ENCODE results near the gene TMEM144. TPM values are rescaled to one million over a fixed set of nuclear protein-coding genes. Genes with fewer than 3 reads are reported as not detected.
A peak's percentile ranks its signal among the peaks of the same experiment; 100 is the strongest.

Gene TMEM144
- total and polyA plus RNA-seq, 8 donors, result 4.6 to 16.8 (median 6.4) TPM

DNA sequence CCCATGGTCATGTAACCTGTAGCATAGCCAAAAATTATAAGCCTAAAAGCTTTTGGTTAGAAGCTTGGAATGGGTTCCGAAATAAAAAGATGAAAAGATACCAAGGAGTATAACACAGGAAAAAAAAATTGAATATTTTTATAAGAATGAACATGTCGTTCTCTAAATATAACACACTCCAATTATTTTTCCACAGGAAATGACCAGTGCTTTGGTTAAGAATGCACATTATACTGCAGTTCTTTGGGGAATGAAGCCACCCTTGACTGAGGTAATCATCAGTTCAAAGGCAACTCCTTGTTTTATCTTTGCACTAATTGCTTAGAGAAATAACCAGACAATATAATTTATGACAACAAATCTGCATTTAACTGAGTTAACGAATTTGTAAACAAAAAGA lies 30.8 kb upstream of the TMEM144 start:
- Histone ChIP-seq H3K4me1 (peaks cover 0 to 5% of the 10 kb centered on the region in 2 donors), H3K36me3 (no peaks in the 10 kb centered on the region), H3K9me3 (no peaks in the 10 kb centered on the region), H3K27me3 (no peaks in the 10 kb centered on the region), H3K27ac (no peak overlapping the region), H3K4me3 (no peak overlapping the region)
- TF ChIP-seq, protein P1, sequence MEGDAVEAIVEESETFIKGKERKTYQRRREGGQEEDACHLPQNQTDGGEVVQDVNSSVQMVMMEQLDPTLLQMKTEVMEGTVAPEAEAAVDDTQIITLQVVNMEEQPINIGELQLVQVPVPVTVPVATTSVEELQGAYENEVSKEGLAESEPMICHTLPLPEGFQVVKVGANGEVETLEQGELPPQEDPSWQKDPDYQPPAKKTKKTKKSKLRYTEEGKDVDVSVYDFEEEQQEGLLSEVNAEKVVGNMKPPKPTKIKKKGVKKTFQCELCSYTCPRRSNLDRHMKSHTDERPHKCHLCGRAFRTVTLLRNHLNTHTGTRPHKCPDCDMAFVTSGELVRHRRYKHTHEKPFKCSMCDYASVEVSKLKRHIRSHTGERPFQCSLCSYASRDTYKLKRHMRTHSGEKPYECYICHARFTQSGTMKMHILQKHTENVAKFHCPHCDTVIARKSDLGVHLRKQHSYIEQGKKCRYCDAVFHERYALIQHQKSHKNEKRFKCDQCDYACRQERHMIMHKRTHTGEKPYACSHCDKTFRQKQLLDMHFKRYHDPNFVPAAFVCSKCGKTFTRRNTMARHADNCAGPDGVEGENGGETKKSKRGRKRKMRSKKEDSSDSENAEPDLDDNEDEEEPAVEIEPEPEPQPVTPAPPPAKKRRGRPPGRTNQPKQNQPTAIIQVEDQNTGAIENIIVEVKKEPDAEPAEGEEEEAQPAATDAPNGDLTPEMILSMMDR (IDR thresholded peaks at IDR 0.05), result no peak
- no peak for DNase-seq
- intact Hi-C loops (cut with DNase I), result no loop called here
- no peak for ATAC-seq

DNA sequence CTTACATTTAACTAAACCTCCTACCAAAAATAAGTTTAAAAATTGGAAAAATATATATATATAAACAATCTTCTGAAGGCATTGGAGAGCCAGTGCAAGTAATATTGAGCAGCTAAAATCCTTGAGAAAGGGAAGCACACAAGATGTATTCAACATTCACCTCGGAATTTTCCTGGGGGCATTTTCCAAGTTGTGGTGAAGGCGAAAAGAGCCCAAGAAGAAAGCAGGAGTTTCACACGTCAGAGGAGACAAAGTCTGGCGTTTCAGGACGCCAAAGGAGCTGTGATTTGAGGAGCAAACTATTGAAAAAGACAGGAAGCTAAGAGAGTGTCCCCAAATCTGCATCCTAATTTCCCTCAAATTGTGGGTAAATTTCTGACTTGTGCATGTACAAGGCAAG lies 28.4 kb upstream of the TMEM144 start:
- H3K9me3 ChIP-seq, result no peaks in the 10 kb centered on the region
- peaks cover 0 to 3% of the 10 kb centered on the region in 2 donors for H3K4me1 ChIP-seq
- no peak for ATAC-seq
- intact Hi-C loops (cut with DNase I), result no loop called here
- H3K27ac ChIP-seq, result no peak overlapping the region
- no peak for DNase-seq
- no peaks in the 10 kb centered on the region for H3K27me3 ChIP-seq
- no peaks in the 10 kb centered on the region for H3K36me3 ChIP-seq
- H3K4me3 ChIP-seq, result no peak overlapping the region
- TF ChIP-seq, protein P1 (IDR thresholded peaks at IDR 0.05), result no peak

DNA sequence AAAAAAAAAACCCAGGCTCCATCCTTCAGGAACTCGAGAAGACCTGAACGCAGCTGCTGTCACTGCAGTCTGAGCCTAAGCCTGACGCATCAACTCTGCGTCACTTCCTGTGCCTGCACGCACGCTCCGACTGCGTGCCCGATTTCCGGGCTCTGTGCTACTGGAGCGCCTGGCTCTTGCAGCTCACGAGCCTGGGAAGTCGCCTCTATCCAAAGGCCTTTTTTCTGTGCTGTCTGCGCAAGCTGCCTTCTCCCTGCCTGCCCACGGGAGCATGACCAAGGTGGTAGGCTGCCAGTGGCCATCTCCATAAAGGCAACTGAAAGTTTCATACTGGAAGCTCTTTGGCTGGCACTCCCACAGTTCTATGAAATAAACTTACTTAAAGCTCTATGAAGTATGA lies 27.6 kb upstream of the TMEM144 start:
- no peaks in the 10 kb centered on the region for H3K36me3 ChIP-seq
- DNase-seq (peak in 1 of 4 donors; percentile 66), ATAC-seq (no peak)
- no peak overlapping the region for H3K4me3 ChIP-seq
- no peak overlapping the region for H3K27ac ChIP-seq
- TF ChIP-seq, protein P1 (IDR thresholded peaks at IDR 0.05), result no peak
- intact Hi-C loops (cut with DNase I), result no loop called here
- H3K9me3 ChIP-seq, result no peaks in the 10 kb centered on the region
- H3K4me1 ChIP-seq, result no peaks in the 10 kb centered on the region
- no peaks in the 10 kb centered on the region for H3K27me3 ChIP-seq

DNA sequence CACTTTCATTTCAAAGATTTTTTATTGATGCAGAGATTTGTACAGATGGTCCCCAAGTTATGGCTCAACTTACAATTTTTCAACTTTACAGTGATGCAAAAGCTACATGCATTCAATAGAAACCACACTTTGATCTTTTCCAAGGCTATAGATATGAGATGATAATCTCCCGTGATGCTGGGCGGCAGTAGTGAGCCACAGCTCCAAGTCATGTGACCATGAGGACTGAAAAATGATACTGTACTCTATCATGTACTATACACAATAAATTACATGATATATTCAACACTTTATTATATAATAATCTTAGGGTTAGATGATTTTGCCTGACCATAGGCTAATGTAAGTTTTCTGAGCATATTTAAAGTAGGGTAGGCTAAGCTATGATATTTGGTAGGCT lies 23.5 kb upstream of the TMEM144 start:
- intact Hi-C loops (cut with DNase I), result no loop called here
- Histone ChIP-seq H3K4me3 (no peak overlapping the region), H3K4me1 (no peaks in the 10 kb centered on the region), H3K27me3 (no peaks in the 10 kb centered on the region), H3K36me3 (no peaks in the 10 kb centered on the region), H3K9me3 (no peaks in the 10 kb centered on the region), H3K27ac (no peak overlapping the region)
- ATAC-seq, result no peak
- no peak for DNase-seq
- TF ChIP-seq, protein P1 (IDR thresholded peaks at IDR 0.05), result no peak

DNA sequence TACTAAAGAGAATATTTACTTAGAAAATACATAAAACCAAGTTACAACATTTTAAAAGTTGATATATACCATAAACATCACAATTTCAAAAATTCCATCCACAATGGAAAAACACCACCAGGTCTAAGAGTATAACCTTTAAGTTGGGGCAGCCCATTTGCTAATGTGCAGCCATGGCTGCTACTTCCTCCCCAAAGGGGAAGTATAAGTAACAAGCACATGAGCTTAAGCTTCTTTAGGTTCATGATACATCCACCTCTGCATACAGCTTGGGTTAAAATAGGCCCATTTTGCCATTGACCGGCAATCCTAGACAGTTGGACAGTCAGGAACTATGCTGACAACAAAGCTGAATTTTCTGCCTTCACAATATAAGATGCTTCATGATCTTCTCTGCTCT lies 20.9 kb upstream of the TMEM144 start:
- Histone ChIP-seq H3K27ac (no peak overlapping the region), H3K36me3 (no peaks in the 10 kb centered on the region), H3K9me3 (no peaks in the 10 kb centered on the region), H3K4me3 (no peak overlapping the region), H3K4me1 (peaks cover 0 to 5% of the 10 kb centered on the region in 2 donors), H3K27me3 (no peaks in the 10 kb centered on the region)
- intact Hi-C loops (cut with DNase I), result no loop called here
- TF ChIP-seq, protein P1 (IDR thresholded peaks at IDR 0.05), result no peak
- DNase-seq, result no peak
- ATAC-seq, result no peak
